Breast epithelium (tissue), 4 donors: Measurements from ENCODE around the gene STK4. TPM values are rescaled to one million over a fixed set of nuclear protein-coding genes. Genes with fewer than 3 reads are reported as not detected.

Source experiments
- DNase-seq, 2 donors: peaks; one replicate each; pipeline ENCODE4 v3.0.0-alpha.2; 2019; ENCODE audit warnings: low spot score in 2 of 2
- H3K27ac ChIP-seq, 2 donors: fragments of 200-600 bp; sonication (generic) in 1 of 2; one replicate each; pipeline ENCODE4 v1.5.1; 2016 to 2019; ENCODE audit warnings: mild to moderate bottlenecking in 1 of 2
- H3K27me3 ChIP-seq, 2 donors: fragments of 200-600 bp; sonication (generic) in 1 of 2; one replicate each; pipeline versions ENCODE4 v1.5.1 to v1.6.0; 2017 to 2019; ENCODE audit warnings: control low read depth in 1 of 2, mild to moderate bottlenecking in 1 of 2
- H3K36me3 ChIP-seq: fragments of 200-600 bp; one replicate; pipeline ENCODE4 v1.5.1; 2019
- H3K4me1 ChIP-seq, 2 donors: fragments of 200-600 bp; sonication (generic); one replicate each; pipeline ENCODE4 v1.5.1; 2016 to 2019; ENCODE audit warnings: control low read depth in 1 of 2
- H3K4me3 ChIP-seq, 3 donors: fragments of 200-600 bp; sonication (generic); 1 replicate in 2 of 3; 2 replicates in 1 of 3; pipeline ENCODE4 v1.5.1; 2016 to 2019; ENCODE audit warnings: mild to moderate bottlenecking in 3 of 3, moderate library complexity in 2 of 3
- H3K9me3 ChIP-seq, 2 donors: fragments of 200-600 bp; sonication (generic) in 1 of 2; one replicate each; pipeline ENCODE4 v1.5.1; 2016 to 2019; ENCODE audit warnings: control low read depth in 1 of 2
- POLR2A ChIP-seq: fragments of 450-650 bp; IDR thresholded peaks from one replicate; pipeline ENCODE4 v1.6.1; 2016; ENCODE audit warnings: antibody characterized with exemption, mild to moderate bottlenecking, moderate library complexity
- POLR2AphosphoS5 ChIP-seq, 3 donors: sonication (generic); formaldehyde crosslinking; IDR thresholded peaks; one replicate each; pipeline ENCODE4 v1.6.1; 2017; ENCODE audit warnings: antibody characterized with exemption in 3 of 3
- intact Hi-C: fragments of 100-400 bp; cut with DNase I; formaldehyde crosslinking; loops from one replicate; pipeline ENCODE4 v1.15.1; 2023; ENCODE audit warnings: low total_unique reads
- total RNA-seq, 3 donors: library from RNA; depleted of rRNA; stranded (reverse); fragments of >200 nt; gene quantifications; one replicate each; pipeline ENCODE4 v1.1.0, GENCODE V29; 2016
- TF ChIP-seq, protein P1 (sequence below), 3 donors: fragments of 450-650 bp; IDR thresholded peaks; one replicate each; pipeline ENCODE4 v1.5.1; 2016 to 2017; ENCODE audit warnings: antibody characterized with exemption in 3 of 3, mild to moderate bottlenecking in 3 of 3, moderate library complexity in 3 of 3

Gene STK4
- total RNA-seq, 3 donors from 2014 or later: 33.1 to 35.3 (median 34.7) TPM

DNA sequence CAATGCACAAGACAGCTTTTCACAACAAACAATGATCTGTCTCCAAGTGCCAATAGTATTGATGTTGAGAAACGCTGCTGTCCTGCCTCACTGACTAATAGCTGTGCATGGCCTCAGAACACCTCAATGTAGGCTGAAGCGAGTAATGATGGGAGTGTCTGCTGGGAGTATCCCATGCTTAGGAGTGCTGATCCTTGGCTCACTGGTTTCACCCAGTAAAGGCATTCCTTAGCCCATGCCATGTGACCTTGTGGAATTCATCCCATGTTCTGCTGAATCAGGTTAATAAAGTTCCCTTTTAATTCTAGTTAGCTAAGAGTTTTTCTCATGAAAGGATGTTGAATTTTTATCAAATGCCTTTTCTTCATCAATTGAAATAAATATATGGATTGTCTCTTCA is 161.8 kb downstream of the STK4 start:
- DNase-seq: no peak
- Histone ChIP-seq H3K27me3 (no peaks in the 10 kb centered on the region), H3K9me3 (no peaks in the 10 kb centered on the region), H3K36me3 (no peaks in the 10 kb centered on the region), H3K4me3 (no peak overlapping the region), H3K27ac (no peak overlapping the region), H3K4me1 (no peaks in the 10 kb centered on the region)
- TF ChIP-seq POLR2A (no peak), POLR2AphosphoS5 (IDR thresholded peaks at IDR 0.05) (no peak)
- TF ChIP-seq, protein P1, sequence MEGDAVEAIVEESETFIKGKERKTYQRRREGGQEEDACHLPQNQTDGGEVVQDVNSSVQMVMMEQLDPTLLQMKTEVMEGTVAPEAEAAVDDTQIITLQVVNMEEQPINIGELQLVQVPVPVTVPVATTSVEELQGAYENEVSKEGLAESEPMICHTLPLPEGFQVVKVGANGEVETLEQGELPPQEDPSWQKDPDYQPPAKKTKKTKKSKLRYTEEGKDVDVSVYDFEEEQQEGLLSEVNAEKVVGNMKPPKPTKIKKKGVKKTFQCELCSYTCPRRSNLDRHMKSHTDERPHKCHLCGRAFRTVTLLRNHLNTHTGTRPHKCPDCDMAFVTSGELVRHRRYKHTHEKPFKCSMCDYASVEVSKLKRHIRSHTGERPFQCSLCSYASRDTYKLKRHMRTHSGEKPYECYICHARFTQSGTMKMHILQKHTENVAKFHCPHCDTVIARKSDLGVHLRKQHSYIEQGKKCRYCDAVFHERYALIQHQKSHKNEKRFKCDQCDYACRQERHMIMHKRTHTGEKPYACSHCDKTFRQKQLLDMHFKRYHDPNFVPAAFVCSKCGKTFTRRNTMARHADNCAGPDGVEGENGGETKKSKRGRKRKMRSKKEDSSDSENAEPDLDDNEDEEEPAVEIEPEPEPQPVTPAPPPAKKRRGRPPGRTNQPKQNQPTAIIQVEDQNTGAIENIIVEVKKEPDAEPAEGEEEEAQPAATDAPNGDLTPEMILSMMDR (IDR thresholded peaks at IDR 0.05): no peak
- intact Hi-C loops: no loop called here

Other genes with a start within 250 kb of the STK4 start
- gene KCNK15, start 220.6 kb upstream of the STK4 start, total RNA-seq: 1 to 10 TPM; 5.0 to 7.3 (median 5.6) TPM
- 1 to 10 TPM in 1 of 3 donors, under 1 TPM in 2; 0.66 to 1.8 (median 0.96) TPM for gene RIMS4, start 156.0 kb upstream of the STK4 start, total RNA-seq
- 100 to 1,000 TPM; 125 to 155 (median 139) TPM for gene YWHAB, start 80.8 kb upstream of the STK4 start, total RNA-seq
- 10 to 100 TPM in 2 of 3 donors, 1 to 10 TPM in 1; 6.9 to 55.3 (median 28.8) TPM for gene PABPC1L, start 56.5 kb upstream of the STK4 start, total RNA-seq
- gene TOMM34, start 6.1 kb upstream of the STK4 start, total RNA-seq: 10 to 100 TPM; 14.6 to 21.0 (median 20.3) TPM
- gene KCNS1, start 134.6 kb downstream of the STK4 start, total RNA-seq: under 1 TPM in 1 of 3 donors, not detected in 2; 0.44 TPM
- gene WFDC5, start 148.7 kb downstream of the STK4 start, total RNA-seq: not detected
- not detected for gene WFDC12, start 158.0 kb downstream of the STK4 start, total RNA-seq
- 1 to 10 TPM in 1 of 3 donors, under 1 TPM in 1, not detected in 1; 0.88 to 5.9 TPM for gene PI3, start 208.4 kb downstream of the STK4 start, total RNA-seq
- 1 to 10 TPM in 1 of 3 donors, not detected in 2; 1.8 TPM for gene SEMG1, start 240.5 kb downstream of the STK4 start, total RNA-seq